ENCODE data around the gene SERPINA10.
"Not testable (repeated sequence)": the region's sequence is repeated elsewhere in the genome, so short reads cannot be mapped to it uniquely, and the experiment has no call there.

Gene SERPINA10

GRCh38 chr14:94282991-94283723 lies 9.9 kb downstream of the SERPINA10 start:
- DNase-seq (ENCODE audit: low spot score) = no peak

GRCh38 chr14:94278731-94279130 lies 14.3 kb downstream of the SERPINA10 start:
- no peak for DNase-seq (ENCODE audit: low spot score)

GRCh38 chr14:94276898-94277561 lies 16.0 kb downstream of the SERPINA10 start:
- not testable (repeated sequence) for DNase-seq (ENCODE audit: low spot score)

- DNase-seq (ENCODE audit: low spot score) = no peak
Measured at GRCh38 chr14:94269156-94269555, 23.9 kb downstream of the SERPINA10 start.

GRCh38 chr14:94268582-94268981 lies 24.5 kb downstream of the SERPINA10 start:
- not testable (repeated sequence) for DNase-seq (ENCODE audit: low spot score)

- DNase-seq (ENCODE audit: low spot score) = no peak
Measured at GRCh38 chr14:94267352-94267751, 25.7 kb downstream of the SERPINA10 start.

- not testable (repeated sequence) for DNase-seq (ENCODE audit: low spot score)
Measured at GRCh38 chr14:94264195-94264594, 28.9 kb downstream of the SERPINA10 start.

- DNase-seq (ENCODE audit: low spot score) = no peak
Measured at GRCh38 chr14:94244182-94244581, 48.9 kb downstream of the SERPINA10 start.

GRCh38 chr14:94239406-94239805 lies 53.7 kb downstream of the SERPINA10 start:
- DNase-seq (ENCODE audit: low spot score) = no peak

GRCh38 chr14:94237983-94238382 lies 55.1 kb downstream of the SERPINA10 start:
- no peak for DNase-seq (ENCODE audit: low spot score)

GRCh38 chr14:94237046-94237445 lies 56.0 kb downstream of the SERPINA10 start:
- no peak for DNase-seq (ENCODE audit: low spot score)

Data from activated CD4-positive, alpha-beta T cell treated with anti-CD3 and anti-CD28 coated beads, Interleukin-2, Interleukin-4, amounts not matched to agents 100 ng/mL and 50 ng/mL, durations not matched to agents 16 hours and 8 hours (primary cell).